ENCODE measurements around the gene CCDC40. TPM values are rescaled to one million over a fixed set of nuclear protein-coding genes. Genes with fewer than 3 reads are reported as not detected.

CCDC40 gene
- total RNA-seq, 1 donor from 2014 or later: 7.7 TPM

- H3K36me3 ChIP-seq: no peaks in the 10 kb centered on the region
- no peak overlapping the region for H3K27ac Mint-ChIP-seq
- no peaks in the 10 kb centered on the region for H3K79me2 ChIP-seq (ENCODE audit: low read depth)
Observed at GRCh38 chr17:80110447-80110812, 74.0 kb downstream of the CCDC40 start.

DNA sequence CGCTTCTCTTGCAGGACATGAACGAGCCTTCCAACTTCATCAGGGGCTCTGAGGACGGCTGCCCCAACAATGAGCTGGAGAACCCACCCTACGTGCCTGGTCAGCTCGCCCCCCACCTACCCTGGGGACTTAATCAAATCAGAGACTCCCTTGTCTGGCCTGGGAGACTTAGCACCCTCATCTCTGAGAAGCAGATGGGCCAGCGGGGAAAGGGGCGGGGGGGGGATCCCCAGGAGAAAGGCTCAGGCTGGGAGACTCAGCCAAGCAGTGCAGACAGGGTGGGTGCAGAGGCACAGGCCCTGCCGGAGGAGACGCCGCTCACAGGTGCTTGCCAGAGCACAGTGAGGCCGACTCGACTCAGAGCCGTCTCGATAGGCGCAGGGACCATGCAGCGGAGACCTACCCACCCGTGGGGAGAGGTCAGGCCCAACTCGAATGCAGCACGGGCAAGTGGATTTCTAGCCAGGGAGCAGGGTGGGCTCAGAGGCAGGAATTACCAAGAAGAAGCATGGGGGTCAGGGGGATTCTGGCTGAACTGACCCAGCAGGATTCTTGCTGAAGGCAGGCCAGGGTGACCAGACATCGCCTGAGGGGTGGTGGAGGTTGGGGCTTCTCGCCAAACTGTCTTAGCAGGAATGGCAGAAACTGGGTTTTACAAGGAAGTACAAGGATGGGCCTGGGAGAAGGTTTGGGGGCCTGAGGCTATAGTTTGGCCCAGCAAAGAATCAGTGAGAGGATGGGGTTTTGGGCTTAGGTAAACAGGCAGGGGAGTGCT lies 74.7 kb downstream of the CCDC40 start:
- Mint-ChIP-seq H3K4me1 (peaks cover 4% of the 10 kb centered on the region), H3K36me3 (peaks cover 20% of the 10 kb centered on the region), H3K27me3 (ENCODE audit: insufficient read depth, low read depth) (no peaks in the 10 kb centered on the region), H3K4me3 (no peak overlapping the region), H3K9me3 (peaks cover 11% of the 10 kb centered on the region), H3K27ac (peak overlapping the region; percentile 85)
- H3K9ac ChIP-seq: no peak overlapping the region
- no peak overlapping the region for H3K4me2 ChIP-seq
- no peaks in the 10 kb centered on the region for H4K20me1 ChIP-seq (ENCODE audit: low read depth)
- no peaks in the 10 kb centered on the region for H3K36me3 ChIP-seq
- H2AFZ ChIP-seq (replicated peaks): no peak overlapping the region
- H3K79me2 ChIP-seq (ENCODE audit: low read depth): no peaks in the 10 kb centered on the region
- H3K27ac ChIP-seq: no peak overlapping the region
- TF ChIP-seq EZH2phosphoT487 (IDR thresholded peaks at IDR 0.05): no peak
- TF ChIP-seq CTCF (IDR thresholded peaks at IDR 0.05): no peak
- TF ChIP-seq EZH2 (IDR thresholded peaks at IDR 0.05): no peak
- peaks cover 10% of the 10 kb centered on the region for H3K4me1 ChIP-seq
- H3K4me3 ChIP-seq: no peak overlapping the region
- no peaks in the 10 kb centered on the region for H3K27me3 ChIP-seq
- H3K9me3 ChIP-seq (ENCODE audit: low read depth): no peaks in the 10 kb centered on the region
- DNase-seq (ENCODE audit: low spot score): no peak
- no peaks in the 10 kb centered on the region for H3F3A ChIP-seq (ENCODE audit: low read depth)

More at GRCh38 chr17:80110447-80110812, 74.0 kb downstream of the CCDC40 start:
- no peak overlapping the region for H3K27ac ChIP-seq
- Mint-ChIP-seq H3K36me3 (peaks cover 18% of the 10 kb centered on the region), H3K4me1 (peaks cover 5% of the 10 kb centered on the region), H3K4me3 (no peak overlapping the region), H3K9me3 (peaks cover 9% of the 10 kb centered on the region), H3K27me3 (ENCODE audit: insufficient read depth, low read depth) (peaks cover 3% of the 10 kb centered on the region)
- H4K20me1 ChIP-seq (ENCODE audit: low read depth): no peaks in the 10 kb centered on the region
- no peaks in the 10 kb centered on the region for H3K9me3 ChIP-seq (ENCODE audit: low read depth)
- H3K4me2 ChIP-seq: no peak overlapping the region
- H3K9ac ChIP-seq: no peak overlapping the region
- TF ChIP-seq EZH2 (IDR thresholded peaks at IDR 0.05) (no peak), EZH2phosphoT487 (IDR thresholded peaks at IDR 0.05) (no peak), CTCF (IDR thresholded peaks at IDR 0.05) (no peak)
- H3K27me3 ChIP-seq: no peaks in the 10 kb centered on the region
- DNase-seq (ENCODE audit: low spot score): no peak
- no peak overlapping the region for H3K4me3 ChIP-seq
- H3K4me1 ChIP-seq: peaks cover 10% of the 10 kb centered on the region
- no peaks in the 10 kb centered on the region for H3F3A ChIP-seq (ENCODE audit: low read depth)
- H2AFZ ChIP-seq (replicated peaks): no peak overlapping the region

DNA sequence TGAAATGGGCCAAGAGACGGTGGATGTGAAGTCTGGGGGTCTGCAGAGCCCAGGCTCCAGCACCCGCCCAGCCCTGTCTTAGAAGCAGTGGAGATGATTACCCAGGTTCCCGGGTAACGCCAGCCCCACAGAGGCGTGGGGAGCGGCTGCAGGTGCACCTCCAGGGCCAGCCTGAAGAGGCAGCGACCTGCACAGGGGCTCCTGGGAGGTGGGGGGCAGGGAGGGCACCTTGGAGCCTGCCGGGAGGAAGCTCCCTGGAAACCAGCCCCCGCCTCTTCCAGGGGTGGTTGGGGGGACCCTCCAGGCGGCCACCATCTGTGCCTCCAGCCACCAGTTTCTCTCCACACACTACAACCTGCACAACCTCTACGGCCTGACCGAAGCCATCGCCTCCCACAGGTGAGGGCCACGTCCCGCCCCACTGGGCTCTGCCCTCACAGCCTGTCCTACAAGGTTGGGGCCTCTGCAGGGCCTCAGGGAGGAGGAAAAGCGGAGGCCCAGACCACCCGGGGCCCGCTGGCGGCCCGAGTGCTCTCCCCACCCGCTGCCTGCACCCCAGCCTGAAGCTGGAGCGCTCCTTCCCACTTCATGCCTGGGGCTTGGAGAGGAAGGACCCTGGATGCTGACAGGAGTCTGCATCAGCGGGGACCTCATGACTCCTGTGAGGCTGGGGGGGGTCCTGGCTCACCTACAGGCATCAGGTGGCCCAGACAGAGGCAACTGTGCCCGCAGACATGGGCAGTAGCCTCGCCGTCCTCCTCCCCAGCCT lies 75.4 kb downstream of the CCDC40 start:
- Histone ChIP-seq H3K9ac (no peak overlapping the region), H3K27ac (no peak overlapping the region), H2AFZ (replicated peaks) (no peak overlapping the region), H3K79me2 (ENCODE audit: low read depth) (no peaks in the 10 kb centered on the region), H4K20me1 (ENCODE audit: low read depth) (no peaks in the 10 kb centered on the region), H3K4me1 (peaks cover 10% of the 10 kb centered on the region), H3K36me3 (no peaks in the 10 kb centered on the region), H3K4me3 (no peak overlapping the region), H3K4me2 (no peak overlapping the region), H3F3A (ENCODE audit: low read depth) (no peaks in the 10 kb centered on the region), H3K9me3 (ENCODE audit: low read depth) (no peaks in the 10 kb centered on the region), H3K27me3 (no peaks in the 10 kb centered on the region)
- H3K36me3 Mint-ChIP-seq: peaks cover 20% of the 10 kb centered on the region
- no peak overlapping the region for H3K4me3 Mint-ChIP-seq
- DNase-seq (ENCODE audit: low spot score): no peak
- peak overlapping the region; percentile 85 for H3K27ac Mint-ChIP-seq
- no peak for TF ChIP-seq EZH2 (IDR thresholded peaks at IDR 0.05)
- peak; percentile 5 for TF ChIP-seq CTCF (IDR thresholded peaks at IDR 0.05)
- no peak for TF ChIP-seq EZH2phosphoT487 (IDR thresholded peaks at IDR 0.05)
- H3K4me1 Mint-ChIP-seq: peaks cover 11% of the 10 kb centered on the region
- H3K9me3 Mint-ChIP-seq: peaks cover 11% of the 10 kb centered on the region
- no peaks in the 10 kb centered on the region for H3K27me3 Mint-ChIP-seq (ENCODE audit: insufficient read depth, low read depth)
